Calu3 (cell line): ENCODE data around the gene HP1BP3. TPM values are rescaled to one million over a fixed set of nuclear protein-coding genes. Genes with fewer than 3 reads are reported as not detected.

ENCODE experiments used
- BruUV-seq: library from RNA; stranded (reverse); fragments of 400-500 nt; replicated peaks from 2 replicates; lab custom pipeline; 2021; lab: Mats Ljungman, UMichigan
- CTCF ChIA-PET: fragments of 300-600 bp; sonication (Branson Sonifier 250); formaldehyde crosslinking; loops from one replicate; lab custom pipeline; 2022; ENCODE audit warnings: antibody characterized with exemption; lab: Charles Lee
- DNase-seq: peaks from one replicate; pipeline ENCODE4 v3.0.0; 2022
- H3K27ac Mint-ChIP-seq: one replicate; pipeline ENCODE4 v1.8.0; 2022; ENCODE audit warnings: mixed read lengths; ENCODE audit not compliant: unreplicated experiment
- H3K27me3 Mint-ChIP-seq: one replicate; pipeline ENCODE4 v1.8.0; 2022; ENCODE audit warnings: mixed read lengths; ENCODE audit not compliant: unreplicated experiment
- H3K36me3 Mint-ChIP-seq: one replicate; pipeline ENCODE4 v1.8.0; 2022; ENCODE audit warnings: mild to moderate bottlenecking, moderate library complexity, mixed read lengths; ENCODE audit not compliant: insufficient read depth, unreplicated experiment
- H3K4me1 Mint-ChIP-seq: one replicate; pipeline ENCODE4 v1.8.0; 2022; ENCODE audit warnings: mild to moderate bottlenecking, low read depth, mixed read lengths; ENCODE audit not compliant: unreplicated experiment
- H3K4me3 Mint-ChIP-seq: one replicate; pipeline ENCODE4 v1.8.0; 2022; ENCODE audit warnings: mild to moderate bottlenecking, low read depth, moderate library complexity, mixed read lengths; ENCODE audit not compliant: unreplicated experiment
- H3K9me3 Mint-ChIP-seq: one replicate; pipeline ENCODE4 v1.8.0; 2022; ENCODE audit warnings: low read depth, mixed read lengths; ENCODE audit not compliant: unreplicated experiment
- intact Hi-C: fragments of 100-400 bp; cut with micrococcal nuclease; formaldehyde crosslinking; loops from one replicate; pipeline ENCODE4 v1.10.0; 2022; ENCODE audit not compliant: unreplicated experiment
- total RNA-seq: library from RNA; stranded (reverse); gene quantifications from 2 replicates; pipeline ENCODE4 v1.2.3, GENCODE V29; 2022
- TF ChIP-seq, protein P1 (sequence below): fragments of 200-600 bp; IDR thresholded peaks from one replicate; pipeline ENCODE4 v1.8.0; 2022; ENCODE audit warnings: antibody characterized with exemption; ENCODE audit not compliant: unreplicated experiment

The HP1BP3 gene
- total RNA-seq, 1 experiment from 2014 or later = 247 TPM

DNA sequence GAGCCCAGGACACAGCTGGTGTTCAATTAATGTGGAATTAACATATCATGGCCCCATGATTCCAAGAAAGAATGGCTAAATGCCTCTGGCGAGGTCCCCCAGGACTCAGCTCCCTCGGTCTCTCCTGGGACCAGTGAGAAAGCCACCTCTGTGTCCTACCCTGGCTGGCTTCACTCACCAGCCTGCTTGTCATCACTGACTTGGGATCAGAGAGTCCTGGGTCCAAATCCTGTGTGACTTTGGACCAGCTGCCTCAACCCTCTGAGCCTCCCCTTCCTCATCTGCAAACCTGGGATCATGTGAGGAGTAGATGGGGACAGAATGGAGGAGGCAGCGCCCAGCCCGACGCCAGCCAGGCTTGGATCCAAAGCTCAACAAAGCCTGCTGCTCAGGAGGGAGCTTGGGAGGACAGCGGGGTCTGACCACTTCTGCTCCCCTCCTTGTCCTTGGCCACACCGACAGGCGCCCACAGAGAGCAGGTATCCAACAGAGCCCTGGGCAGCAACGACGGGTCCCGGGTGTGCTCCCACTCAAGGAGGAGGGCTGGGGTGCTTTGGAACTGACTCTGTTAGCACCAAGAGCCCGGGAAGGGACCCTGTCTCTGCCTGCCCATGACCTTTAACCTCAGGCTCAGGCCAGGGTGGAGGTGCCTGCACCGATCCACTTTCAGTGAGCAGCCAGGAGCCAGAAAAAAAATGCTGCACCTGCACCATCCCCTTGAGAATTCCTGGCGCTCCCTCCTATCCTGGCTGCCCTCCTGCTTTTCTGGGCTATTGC is 57.8 kb downstream of the HP1BP3 start:
- no peak for DNase-seq
- no peak overlapping the region for H3K4me3 Mint-ChIP-seq
- TF ChIP-seq, protein P1, sequence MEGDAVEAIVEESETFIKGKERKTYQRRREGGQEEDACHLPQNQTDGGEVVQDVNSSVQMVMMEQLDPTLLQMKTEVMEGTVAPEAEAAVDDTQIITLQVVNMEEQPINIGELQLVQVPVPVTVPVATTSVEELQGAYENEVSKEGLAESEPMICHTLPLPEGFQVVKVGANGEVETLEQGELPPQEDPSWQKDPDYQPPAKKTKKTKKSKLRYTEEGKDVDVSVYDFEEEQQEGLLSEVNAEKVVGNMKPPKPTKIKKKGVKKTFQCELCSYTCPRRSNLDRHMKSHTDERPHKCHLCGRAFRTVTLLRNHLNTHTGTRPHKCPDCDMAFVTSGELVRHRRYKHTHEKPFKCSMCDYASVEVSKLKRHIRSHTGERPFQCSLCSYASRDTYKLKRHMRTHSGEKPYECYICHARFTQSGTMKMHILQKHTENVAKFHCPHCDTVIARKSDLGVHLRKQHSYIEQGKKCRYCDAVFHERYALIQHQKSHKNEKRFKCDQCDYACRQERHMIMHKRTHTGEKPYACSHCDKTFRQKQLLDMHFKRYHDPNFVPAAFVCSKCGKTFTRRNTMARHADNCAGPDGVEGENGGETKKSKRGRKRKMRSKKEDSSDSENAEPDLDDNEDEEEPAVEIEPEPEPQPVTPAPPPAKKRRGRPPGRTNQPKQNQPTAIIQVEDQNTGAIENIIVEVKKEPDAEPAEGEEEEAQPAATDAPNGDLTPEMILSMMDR = no peak
- H3K9me3 Mint-ChIP-seq = no peaks in the 10 kb centered on the region
- H3K27me3 Mint-ChIP-seq = peaks cover 27% of the 10 kb centered on the region
- CTCF ChIA-PET = no interaction called here
- no peak overlapping the region for H3K27ac Mint-ChIP-seq
- BruUV-seq = no TSS peak
- intact Hi-C loops = no loop called here
- peaks cover 21% of the 10 kb centered on the region for H3K36me3 Mint-ChIP-seq
- peaks cover 6% of the 10 kb centered on the region for H3K4me1 Mint-ChIP-seq

- TF ChIP-seq, protein P1 = no peak
- intact Hi-C loops = no loop called here
- DNase-seq = no peak
- Mint-ChIP-seq H3K4me3 (no peak overlapping the region), H3K9me3 (no peaks in the 10 kb centered on the region), H3K27ac (no peak overlapping the region), H3K36me3 (peaks cover 21% of the 10 kb centered on the region), H3K27me3 (peaks cover 27% of the 10 kb centered on the region), H3K4me1 (peaks cover 6% of the 10 kb centered on the region)
- BruUV-seq = no TSS peak
- CTCF ChIA-PET = interaction anchor here (1.0 kb wide), 1 partner anchor 32 kb away, joined by 5 read pairs; no protein-coding TSS in a partner anchor
Measured at GRCh38 chr1:20728371-20729154, 58.5 kb downstream of the HP1BP3 start.

DNA sequence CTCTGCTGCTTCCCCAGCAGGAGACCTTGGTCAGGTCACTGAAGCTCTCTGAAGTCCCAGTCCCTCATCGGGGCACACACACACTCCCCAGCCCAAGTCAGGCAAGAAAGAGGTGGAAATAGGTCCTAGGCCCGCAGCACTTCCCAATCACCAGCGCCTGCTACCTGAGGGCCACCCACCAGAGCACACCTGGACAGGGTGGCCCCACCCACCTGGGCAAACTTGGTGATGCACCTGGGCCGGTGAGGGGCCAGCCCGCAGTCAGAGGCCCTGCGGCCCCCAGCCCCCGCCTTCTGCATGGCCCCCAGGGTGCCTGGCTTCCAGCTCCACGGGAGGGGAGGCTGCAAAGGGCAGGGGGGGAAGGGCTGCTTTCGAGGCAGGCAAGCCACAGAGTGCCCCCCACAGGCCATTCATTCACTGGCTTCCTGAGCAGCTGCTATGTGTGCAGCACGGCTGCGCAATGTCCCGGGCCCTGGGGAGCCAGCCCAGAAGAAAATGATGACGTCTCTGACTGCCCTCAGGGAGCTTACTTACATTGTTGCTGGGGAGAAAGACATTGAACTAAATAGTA is 59.3 kb downstream of the HP1BP3 start:
- no peaks in the 10 kb centered on the region for H3K9me3 Mint-ChIP-seq
- H3K27me3 Mint-ChIP-seq = peaks cover 27% of the 10 kb centered on the region
- H3K36me3 Mint-ChIP-seq = peaks cover 16% of the 10 kb centered on the region
- no peak overlapping the region for H3K4me3 Mint-ChIP-seq
- no TSS peak for BruUV-seq
- peaks cover 6% of the 10 kb centered on the region for H3K4me1 Mint-ChIP-seq
- no peak for DNase-seq
- H3K27ac Mint-ChIP-seq = no peak overlapping the region
- intact Hi-C loops = no loop called here
- CTCF ChIA-PET = interaction anchor here (1.0 kb wide), 1 partner anchor 31 kb away, joined by 5 read pairs; no protein-coding TSS in a partner anchor
- TF ChIP-seq, protein P1 = no peak

DNA sequence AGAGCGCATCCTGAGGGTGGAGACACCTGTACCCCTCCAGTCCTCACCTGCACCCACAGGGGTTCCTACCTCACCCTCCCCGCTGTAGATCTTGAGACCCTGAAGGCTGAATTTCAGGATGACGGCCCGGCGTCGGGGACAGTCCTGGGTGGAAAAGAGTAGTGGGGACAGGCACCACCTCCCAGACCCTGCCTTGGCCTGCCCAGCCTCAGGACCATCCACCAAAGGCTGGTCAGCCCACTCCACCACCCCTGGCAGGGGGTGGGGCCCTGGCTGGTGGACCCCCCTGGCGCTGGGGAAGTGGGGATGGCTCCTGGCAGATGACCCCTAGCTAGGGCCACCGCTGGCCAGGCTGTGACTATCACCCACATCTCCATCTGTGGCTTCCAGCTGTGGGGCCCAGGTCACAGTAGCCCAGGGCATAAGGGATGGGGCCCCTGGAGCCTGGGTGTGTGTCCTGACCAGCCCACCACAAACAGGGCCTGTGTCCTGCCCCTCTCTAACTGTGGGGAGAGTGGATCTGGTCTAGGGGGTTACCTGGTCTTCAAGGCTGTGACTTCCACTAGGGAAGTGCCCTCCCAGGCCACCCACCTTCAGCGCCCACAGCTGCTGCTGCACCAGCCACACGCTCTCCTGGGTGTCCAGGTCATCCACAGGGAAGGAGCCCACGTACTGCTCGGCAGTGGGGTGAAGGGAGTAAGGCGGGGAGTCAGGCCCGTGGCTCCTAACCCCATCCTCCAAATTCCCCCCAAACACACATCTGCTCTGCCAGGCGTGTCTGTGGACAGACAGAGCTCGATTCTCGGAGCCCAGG is 60.0 kb downstream of the HP1BP3 start:
- H3K4me3 Mint-ChIP-seq = no peak overlapping the region
- H3K4me1 Mint-ChIP-seq = peaks cover 6% of the 10 kb centered on the region
- H3K36me3 Mint-ChIP-seq = peaks cover 9% of the 10 kb centered on the region
- H3K27ac Mint-ChIP-seq = no peak overlapping the region
- CTCF ChIA-PET = interaction anchor here (1.0 kb wide), 1 partner anchor 30 kb away, joined by 5 read pairs; no protein-coding TSS in a partner anchor
- H3K27me3 Mint-ChIP-seq = peaks cover 27% of the 10 kb centered on the region
- no peaks in the 10 kb centered on the region for H3K9me3 Mint-ChIP-seq
- intact Hi-C loops = no loop called here
- BruUV-seq = no TSS peak
- TF ChIP-seq, protein P1 = no peak
- no peak for DNase-seq
